Measurements from ENCODE around the gene FMN2.

- no peak for TF ChIP-seq CTCF (IDR thresholded peaks at IDR 0.05)
- no peak for TF ChIP-seq POLR2A (IDR thresholded peaks at IDR 0.05)
These were observed 73.1 kb downstream of the FMN2 start for GRCh38 chr1:240164742-240165141.

All from Peyer's patch (tissue), 4 donors.